Kasumi-1 (cell line): ENCODE results near the gene ASB13.
A peak's percentile ranks its signal among the peaks of the same experiment; 100 is the strongest.

Source experiments
- DNase-seq, 2 experiments: peaks; one replicate each; lab custom pipeline; 2025; lab: John Stamatoyannopoulos, UW

Gene ASB13

GRCh38 chr10:5666008-5666840 lies at the start of gene ASB13:
Gene ASB13, minus strand, starts transcription at chr10:5666595. Its CDS starts 44 bp downstream, at chr10:5666551.
- DNase-seq: peak; percentile 53 to 63

DNA sequence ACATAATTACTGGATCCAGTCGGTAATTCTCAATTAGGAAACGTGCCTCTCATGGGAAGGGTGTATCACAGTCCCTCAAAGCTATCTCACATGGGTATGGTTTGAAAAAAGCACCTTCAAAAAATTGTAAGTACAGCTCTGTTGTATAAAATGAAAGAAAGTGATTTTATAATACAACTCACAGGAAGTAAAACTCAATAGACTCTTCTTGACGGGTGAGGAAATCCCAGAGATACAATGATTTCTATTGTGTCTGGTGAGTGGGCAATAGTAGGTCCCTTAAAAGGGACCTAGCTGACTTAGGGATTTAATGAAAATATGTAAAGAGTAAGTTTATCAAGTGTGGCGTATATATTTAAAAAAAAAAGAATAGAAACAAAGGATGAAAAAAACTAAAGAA lies 45.2 kb upstream of the ASB13 start:
- no peak for DNase-seq

GRCh38 chr10:5710859-5711258 lies 44.5 kb upstream of the ASB13 start:
- DNase-seq: no peak

DNA sequence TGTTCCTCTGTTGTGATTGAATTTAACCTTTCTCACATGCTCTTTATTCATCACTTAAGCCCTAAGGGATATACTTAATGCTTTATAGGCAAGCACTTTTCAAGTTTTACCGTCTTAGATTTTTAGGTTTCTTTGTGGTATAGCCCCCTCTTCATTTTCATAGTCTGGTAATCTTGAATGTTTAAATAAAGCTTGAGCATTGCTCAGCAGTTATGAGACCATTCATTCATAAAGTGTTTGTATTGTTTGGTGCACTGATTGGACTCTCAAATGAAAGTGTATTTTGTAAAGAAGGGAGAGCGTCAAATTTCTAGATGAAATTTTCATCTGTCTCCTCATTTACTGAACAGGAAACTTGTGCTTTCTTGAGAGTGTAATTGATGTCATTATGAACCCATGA lies 43.5 kb upstream of the ASB13 start:
- no peak for DNase-seq

DNA sequence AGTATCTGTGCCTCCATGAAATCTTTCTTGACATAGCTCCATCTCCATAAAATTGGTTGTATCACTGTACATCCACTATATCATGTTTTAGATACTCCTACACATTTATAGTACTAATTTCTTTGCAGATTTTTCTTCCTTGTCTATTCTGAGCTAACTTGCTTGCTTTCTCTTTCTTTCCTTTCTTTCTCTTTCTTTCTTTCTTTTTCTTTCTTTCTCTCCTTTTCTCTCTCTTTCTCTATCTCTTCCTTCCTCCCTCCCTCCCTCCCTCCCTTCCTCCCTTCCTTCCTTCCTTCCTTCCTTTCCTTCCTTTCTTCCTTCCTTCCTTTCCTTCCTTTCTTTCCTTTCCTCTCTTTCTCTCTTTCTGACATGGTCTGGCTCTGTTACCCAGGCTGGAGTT lies 42.0 kb upstream of the ASB13 start:
- no peak for DNase-seq

- DNase-seq: no peak
Measured at GRCh38 chr10:5698062-5698461, 31.7 kb upstream of the ASB13 start.

DNA sequence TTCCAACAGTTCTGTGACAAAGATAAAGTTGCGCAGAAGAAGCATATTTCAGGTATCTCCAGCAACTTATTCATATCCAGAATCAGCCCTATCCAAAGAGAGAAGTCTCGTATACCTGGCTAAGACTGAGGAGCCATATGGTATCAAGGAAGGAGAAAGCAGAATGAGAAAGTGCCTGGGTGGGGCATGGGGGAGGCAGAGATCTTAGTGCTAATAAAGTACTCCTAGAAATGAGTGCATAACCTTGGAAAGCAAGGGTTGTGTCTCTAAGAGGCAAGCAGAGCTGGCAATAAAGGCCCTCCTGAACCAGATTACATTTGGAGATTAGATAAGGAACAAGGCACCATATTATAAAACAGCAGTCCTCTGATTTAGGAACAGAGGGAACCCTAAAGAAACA lies 30.9 kb upstream of the ASB13 start:
- DNase-seq: no peak

- DNase-seq: no peak
Measured at GRCh38 chr10:5694573-5694972, 28.2 kb upstream of the ASB13 start.

DNA sequence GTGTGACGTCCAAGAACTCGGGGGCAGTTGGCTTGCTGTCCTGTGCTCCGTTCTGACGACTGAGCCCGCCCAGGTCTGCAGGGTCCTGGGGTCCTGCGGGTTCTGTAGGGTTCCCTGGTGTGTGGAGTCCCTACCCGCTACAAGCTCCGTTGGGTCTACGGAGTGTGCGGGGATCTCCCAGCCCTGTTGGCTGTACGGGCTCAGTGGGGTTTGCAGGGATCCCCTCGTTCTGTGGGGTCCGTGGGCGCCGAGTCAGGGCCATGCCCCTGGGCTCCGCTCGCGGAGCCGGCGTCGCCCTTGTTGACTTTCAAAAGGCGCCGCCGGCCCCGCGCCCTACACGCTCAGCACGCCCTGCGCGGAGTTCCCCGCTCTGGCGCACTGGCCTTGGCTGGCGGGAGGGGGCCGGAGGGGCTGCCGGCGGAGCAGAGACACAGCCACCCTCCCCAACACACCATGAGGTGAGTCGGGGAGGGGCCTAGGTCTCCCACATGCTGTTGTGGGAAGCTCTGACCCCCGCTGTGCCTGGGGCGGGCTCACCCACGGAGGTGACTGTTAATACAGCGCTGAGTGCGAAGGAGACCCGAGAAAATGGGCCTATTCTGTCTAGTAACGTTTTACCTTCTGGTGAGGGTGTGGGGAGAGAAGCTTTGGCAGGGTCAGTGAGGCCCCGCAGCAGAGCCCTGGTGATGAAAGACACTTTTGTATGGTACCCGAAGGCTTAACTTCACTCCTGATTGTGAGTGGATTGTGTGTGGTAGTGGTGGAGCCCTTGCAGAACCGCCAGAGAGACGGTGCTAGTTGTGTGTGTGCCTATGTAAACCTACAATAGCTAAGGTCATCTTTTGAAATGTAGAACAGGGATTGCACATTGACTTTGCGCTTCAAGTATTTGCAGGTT lies 26.3 kb upstream of the ASB13 start:
- DNase-seq: peak; percentile 61 to 76

DNA sequence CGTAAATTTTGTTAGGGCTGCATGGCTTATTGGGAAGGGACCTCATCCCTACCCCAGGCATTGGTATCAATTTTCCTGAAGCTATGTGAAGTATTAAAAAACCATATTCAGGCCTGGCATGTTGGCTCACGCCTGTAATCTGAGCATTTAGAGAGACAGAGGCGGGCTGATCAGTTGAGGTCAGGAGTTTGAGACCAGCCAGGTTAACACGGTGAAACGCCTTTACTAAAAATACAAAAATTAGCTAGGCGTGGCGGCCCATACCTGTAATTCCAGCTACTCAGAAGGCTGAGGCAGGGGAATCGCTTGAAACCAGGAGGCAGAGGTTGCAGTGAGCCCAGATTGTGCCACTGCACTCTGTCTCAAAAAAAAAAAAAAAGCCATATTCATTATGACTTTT lies 25.4 kb upstream of the ASB13 start:
- DNase-seq: no peak

GRCh38 chr10:5688587-5688986 lies 22.2 kb upstream of the ASB13 start:
- no peak for DNase-seq

- DNase-seq: peak; percentile 47 to 53
Measured at GRCh38 chr10:5685764-5686240, 19.4 kb upstream of the ASB13 start.

DNA sequence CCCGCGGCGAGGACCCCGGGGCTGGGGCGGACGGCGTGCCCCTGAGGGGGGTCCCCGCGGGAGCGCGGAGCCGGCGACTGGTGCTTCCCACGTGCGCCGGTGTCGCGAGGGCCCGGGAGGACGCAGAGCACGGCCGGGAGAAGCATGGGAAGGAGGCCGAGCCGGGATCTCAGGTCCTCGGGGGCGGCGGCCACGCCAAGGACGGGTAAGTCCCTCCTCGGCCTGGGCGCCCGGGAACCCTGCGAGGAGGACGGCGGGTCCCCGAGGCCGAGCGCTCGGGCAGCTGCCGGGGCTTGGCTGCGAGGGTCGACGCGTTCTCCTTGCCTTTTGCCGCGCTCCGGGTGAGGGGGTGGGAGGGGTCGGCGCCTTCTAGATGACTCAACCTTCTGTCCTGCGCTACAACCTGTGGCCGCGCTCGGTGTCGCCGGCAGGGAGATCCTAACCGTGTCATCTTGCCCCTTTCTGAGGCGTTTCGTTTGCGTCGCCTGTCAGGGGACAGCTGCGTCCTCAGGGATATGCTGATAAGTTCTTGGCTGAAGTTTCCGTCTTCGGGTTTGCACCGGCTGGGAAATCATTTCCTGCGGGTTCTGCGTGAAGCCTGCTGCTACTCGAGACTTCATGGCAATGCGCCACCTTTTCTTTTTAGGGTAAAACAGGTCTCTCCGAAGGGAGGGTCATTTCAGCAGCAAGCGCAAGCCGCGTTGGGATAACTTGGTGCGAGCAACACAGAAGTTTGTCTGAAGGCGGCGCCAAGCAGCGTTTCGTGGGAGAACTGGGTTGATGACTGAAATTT lies 18.8 kb upstream of the ASB13 start:
- peak; percentile 79 to 86 for DNase-seq

DNA sequence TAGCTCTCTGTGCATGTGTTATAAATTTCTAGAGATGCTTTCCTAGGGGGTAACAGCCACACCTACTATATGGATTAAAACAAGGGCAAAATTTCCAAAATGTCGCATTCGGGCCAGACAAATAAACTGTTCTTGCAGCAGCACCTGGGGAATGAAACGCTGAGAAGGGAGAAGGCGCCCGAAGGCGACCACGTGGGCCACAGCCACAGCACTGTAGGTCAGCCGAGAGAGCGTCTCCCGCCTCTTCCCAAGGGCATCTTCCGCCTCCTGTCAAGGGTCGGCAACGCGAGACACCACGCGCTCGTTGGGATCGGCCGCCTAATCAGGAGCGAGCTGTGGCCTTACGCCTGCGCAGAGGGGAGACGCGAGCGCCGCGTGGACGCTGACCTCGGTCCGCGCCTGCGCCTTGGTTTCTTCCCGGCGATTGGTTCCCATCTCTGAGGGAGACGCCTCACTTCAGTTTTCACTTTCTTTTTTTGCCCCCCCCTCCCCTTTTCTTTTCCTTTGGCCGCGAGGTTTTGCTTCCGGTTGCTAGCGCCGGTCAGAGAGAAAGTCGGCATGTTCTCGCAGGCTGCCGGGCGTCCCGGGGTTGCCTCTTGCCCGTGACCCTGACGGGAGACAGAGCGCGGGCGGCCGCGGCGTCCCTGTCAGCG lies 18.0 kb upstream of the ASB13 start, which contains the start of gene TASOR2:
Gene TASOR2, plus strand, starts transcription at position 521 of the 653 bp plus-strand sequence. CDS start 35,805 bp downstream, outside the sequence.
- peak; percentile 99 for DNase-seq

- DNase-seq: no peak
Measured at GRCh38 chr10:5683065-5683464, 16.7 kb upstream of the ASB13 start.

DNA sequence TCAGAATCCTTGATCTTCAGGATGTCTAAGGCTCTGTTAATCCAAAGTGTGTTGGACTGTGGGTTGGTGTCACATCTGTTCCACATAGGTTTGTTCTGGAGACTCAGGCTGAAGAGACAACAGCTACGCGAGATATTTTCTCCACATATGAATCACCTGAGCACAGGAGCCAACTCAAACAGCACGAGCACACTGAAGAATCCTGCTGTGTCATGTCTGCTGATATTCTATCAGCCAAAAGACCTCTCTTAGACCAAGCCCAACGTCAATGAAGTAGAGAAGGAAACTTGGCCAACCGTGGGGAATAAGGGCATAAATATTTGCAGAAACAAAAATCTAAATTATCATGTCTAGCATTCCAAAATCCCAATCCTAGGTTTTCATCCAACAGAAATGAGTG lies 15.5 kb upstream of the ASB13 start:
- no peak for DNase-seq

- no peak for DNase-seq
Measured at GRCh38 chr10:5679606-5680005, 13.2 kb upstream of the ASB13 start.

DNA sequence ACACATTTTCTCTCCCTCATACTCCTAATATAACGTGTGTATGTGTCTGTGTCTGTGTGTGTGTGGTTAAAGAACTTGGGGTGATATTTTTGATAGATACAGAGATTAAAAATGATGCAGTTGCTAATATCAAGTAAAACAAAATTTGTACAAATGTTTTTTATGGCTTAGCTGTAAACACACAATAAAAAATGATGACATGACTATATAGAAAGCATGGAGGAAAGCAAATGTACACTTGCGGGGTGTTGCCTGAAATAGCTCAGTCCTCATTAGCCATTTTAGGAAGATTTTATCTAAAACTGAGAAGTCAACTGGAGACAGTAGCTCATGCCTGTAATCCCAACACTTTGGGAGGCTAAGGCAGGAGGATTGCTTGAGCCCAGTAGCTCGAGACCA lies 12.6 kb upstream of the ASB13 start:
- no peak for DNase-seq

GRCh38 chr10:5678397-5679036 lies 12.1 kb upstream of the ASB13 start:
- DNase-seq: no peak

- DNase-seq: no peak
Measured at GRCh38 chr10:5670662-5671375, 4.4 kb upstream of the ASB13 start.
